Measurements from ENCODE around the gene BCL2L14.
"Not testable (repeated sequence)": the region's sequence is repeated elsewhere in the genome, so short reads cannot be mapped to it uniquely, and the experiment has no call there.

BCL2L14 gene

DNA sequence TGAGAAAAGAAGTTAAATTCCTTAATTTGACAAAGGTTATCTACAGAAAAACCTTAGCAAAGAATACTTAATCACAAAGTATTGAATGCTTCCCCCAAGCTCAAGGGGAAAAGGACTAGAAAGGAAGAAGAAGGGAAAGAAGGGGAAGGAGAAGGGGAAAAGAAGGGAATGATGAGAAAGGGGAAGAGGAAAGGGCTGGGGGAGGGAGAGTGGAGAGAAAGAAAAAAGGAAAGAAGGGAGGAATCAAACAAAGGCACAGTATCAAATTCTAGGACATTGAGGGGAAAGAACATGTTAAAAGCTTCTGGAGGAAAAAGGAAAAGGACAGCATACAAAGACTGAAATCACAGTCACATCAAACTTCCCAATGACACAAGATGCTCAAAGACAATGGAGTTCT lies 70.3 kb downstream of the BCL2L14 start:
- Mint-ChIP-seq H3K36me3 (ENCODE audit: low read depth) (no peaks in the 10 kb centered on the region), H3K27ac (no peak overlapping the region), H3K27me3 (no peaks in the 10 kb centered on the region), H3K4me3 (no peak overlapping the region), H3K9me3 (no peaks in the 10 kb centered on the region), H3K4me1 (ENCODE audit: low read depth) (no peaks in the 10 kb centered on the region)
- intact Hi-C loops (cut with micrococcal nuclease): no loop called here

DNA sequence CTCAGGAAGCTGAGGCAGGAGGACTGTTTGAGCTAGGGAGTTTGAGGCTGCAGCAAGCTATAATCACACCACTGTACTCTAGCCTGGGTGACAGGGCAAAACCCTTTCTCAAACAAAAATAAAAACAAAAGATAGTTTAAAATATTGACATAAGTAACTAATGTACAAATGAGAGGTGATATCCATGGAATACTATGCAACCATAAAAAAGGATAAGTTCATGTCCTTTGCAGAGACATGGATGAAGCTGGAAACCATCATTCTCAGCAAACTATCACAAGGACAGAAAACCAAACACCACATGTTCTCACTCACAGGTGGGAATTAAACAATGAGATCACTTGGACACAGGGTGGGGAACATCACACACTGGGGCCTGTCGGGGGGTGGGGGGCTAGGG lies 73.8 kb downstream of the BCL2L14 start:
- H3K27me3 Mint-ChIP-seq; H3K4me3 Mint-ChIP-seq; intact Hi-C loops (cut with micrococcal nuclease); H3K4me1 Mint-ChIP-seq (ENCODE audit: low read depth); H3K9me3 Mint-ChIP-seq; H3K27ac Mint-ChIP-seq; H3K36me3 Mint-ChIP-seq (ENCODE audit: low read depth): not testable (repeated sequence)

DNA sequence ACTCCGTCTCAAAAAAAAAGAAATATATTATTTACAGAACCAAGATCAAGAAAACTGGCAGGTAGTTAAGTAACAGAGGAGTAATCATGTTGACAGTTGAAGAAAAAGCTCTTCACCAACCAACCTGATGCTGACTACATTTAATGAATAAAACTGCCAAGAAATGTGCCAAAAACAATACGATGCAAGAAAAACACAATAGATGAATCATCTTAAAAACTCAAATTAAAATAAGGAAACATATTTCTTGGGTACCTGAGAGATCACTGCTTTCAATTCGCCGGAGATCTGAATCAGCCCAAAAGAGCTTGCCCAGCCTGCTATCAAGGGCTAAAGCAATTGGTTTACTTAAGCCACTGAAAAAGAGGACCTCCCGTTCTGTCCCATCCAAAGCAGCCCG lies 76.4 kb downstream of the BCL2L14 start:
- Mint-ChIP-seq H3K4me3 (no peak overlapping the region), H3K27me3 (no peaks in the 10 kb centered on the region), H3K9me3 (no peaks in the 10 kb centered on the region), H3K36me3 (ENCODE audit: low read depth) (no peaks in the 10 kb centered on the region), H3K4me1 (ENCODE audit: low read depth) (no peaks in the 10 kb centered on the region), H3K27ac (no peak overlapping the region)
- intact Hi-C loops (cut with micrococcal nuclease): no loop called here

Measured in dendritic cell treated with granulocyte-macrophage colony-stimulating factor and Interleukin-4, amounts not matched to agents 40 ng/mL and 50 ng/mL, for 4 days (primary cell).